Osteocyte (in vitro differentiated cells): ENCODE data around the gene ACSBG1. TPM values are rescaled to one million over a fixed set of nuclear protein-coding genes. Genes with fewer than 3 reads are reported as not detected.

ENCODE experiments used
- DNase-seq: peaks from one replicate; pipeline ENCODE4 v3.0.0; 2021; ENCODE audit warnings: mixed read lengths; ENCODE audit not compliant: unreplicated experiment; ENCODE audit errors: extremely low spot score
- H3K27ac Mint-ChIP-seq: one replicate; pipeline ENCODE4 v1.8.0; 2021; ENCODE audit warnings: mild to moderate bottlenecking, mixed read lengths; ENCODE audit not compliant: unreplicated experiment
- H3K27me3 Mint-ChIP-seq: one replicate; pipeline ENCODE4 v1.8.0; 2021; ENCODE audit warnings: mixed read lengths; ENCODE audit not compliant: unreplicated experiment
- H3K36me3 Mint-ChIP-seq: one replicate; pipeline ENCODE4 v1.8.0; 2021; ENCODE audit warnings: mixed read lengths; ENCODE audit not compliant: unreplicated experiment
- H3K4me1 Mint-ChIP-seq: one replicate; pipeline ENCODE4 v1.8.0; 2021; ENCODE audit warnings: mixed read lengths; ENCODE audit not compliant: unreplicated experiment
- H3K4me3 Mint-ChIP-seq: one replicate; pipeline ENCODE4 v1.8.0; 2021; ENCODE audit warnings: mild to moderate bottlenecking, moderate library complexity, mixed read lengths; ENCODE audit not compliant: unreplicated experiment
- H3K9me3 Mint-ChIP-seq: one replicate; pipeline ENCODE4 v1.8.0; 2021; ENCODE audit warnings: mixed read lengths; ENCODE audit not compliant: unreplicated experiment
- CTCF ChIP-seq: fragments of 200-600 bp; sonication (generic); IDR thresholded peaks from 2 replicates; pipeline ENCODE4 v1.5.0; 2021; ENCODE audit warnings: antibody characterized with exemption, mild to moderate bottlenecking, moderate library complexity
- total RNA-seq: library from RNA; stranded (reverse); gene quantifications from 2 replicates; pipeline ENCODE4 v1.2.1, GENCODE V29; 2021

ACSBG1 gene
- total RNA-seq, 1 donor from 2014 or later = not detected

- no peak for TF ChIP-seq CTCF
- Mint-ChIP-seq H3K36me3 (no peaks in the 10 kb centered on the region), H3K27ac (no peak overlapping the region), H3K27me3 (peaks cover 29% of the 10 kb centered on the region), H3K4me3 (no peak overlapping the region), H3K4me1 (peaks cover 4% of the 10 kb centered on the region), H3K9me3 (no peaks in the 10 kb centered on the region)
- no peak for DNase-seq
Observed at GRCh38 chr15:78232951-78233350, 1.4 kb downstream of the ACSBG1 start.

DNA sequence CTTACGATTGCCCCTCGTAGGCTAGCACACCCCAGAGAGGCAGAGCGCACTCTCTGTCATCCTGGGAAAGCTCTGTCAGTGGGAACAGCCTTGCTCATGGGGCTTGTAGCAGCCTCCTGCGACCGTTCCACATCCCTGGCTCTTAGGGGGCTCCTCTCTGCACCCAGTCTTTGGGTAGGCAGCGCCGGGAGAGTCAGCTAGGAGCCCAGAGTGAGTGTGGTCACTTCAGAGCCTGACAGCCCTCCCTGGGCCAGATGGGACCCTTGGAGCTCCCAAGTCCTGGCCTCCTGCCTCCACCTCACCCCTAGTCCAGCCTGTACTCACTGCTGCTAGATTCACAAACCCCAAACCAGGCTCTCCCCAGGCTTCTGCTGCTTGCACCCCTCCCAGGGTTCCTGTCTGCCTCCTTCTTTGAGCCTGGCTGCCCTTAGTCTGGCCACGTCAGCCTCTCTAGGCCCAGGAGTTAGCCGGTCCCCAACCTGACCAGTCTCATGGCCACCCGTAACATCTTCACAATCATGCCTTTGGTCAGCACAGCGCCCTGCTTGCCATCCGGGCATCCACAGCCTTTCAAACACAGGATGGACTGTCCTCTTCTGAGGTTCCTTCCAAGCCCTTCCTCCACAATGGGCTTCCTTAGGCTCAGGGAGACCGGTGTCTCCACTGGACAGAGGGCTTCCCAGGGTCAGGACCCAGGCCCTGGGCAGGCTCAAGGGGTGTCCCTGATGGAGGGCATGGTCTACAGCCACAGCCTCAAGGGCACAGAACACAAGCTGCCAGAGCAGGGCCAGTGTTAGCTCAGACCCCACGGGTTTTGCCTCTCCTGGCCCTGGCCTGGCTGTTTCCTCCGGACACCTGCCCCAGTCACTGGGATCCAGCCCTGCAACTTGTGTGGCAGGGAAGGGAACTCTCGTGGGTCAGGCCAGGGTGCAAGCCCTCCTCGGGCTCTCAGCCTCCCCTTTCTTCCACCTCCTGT, 4.6 kb downstream of the ACSBG1 start:
- no peak for TF ChIP-seq CTCF
- DNase-seq = no peak
- peaks cover 25% of the 10 kb centered on the region for H3K27me3 Mint-ChIP-seq
- H3K27ac Mint-ChIP-seq = no peak overlapping the region
- H3K4me1 Mint-ChIP-seq = peaks cover 2% of the 10 kb centered on the region
- H3K4me3 Mint-ChIP-seq = no peak overlapping the region
- no peaks in the 10 kb centered on the region for H3K9me3 Mint-ChIP-seq
- no peaks in the 10 kb centered on the region for H3K36me3 Mint-ChIP-seq

DNA sequence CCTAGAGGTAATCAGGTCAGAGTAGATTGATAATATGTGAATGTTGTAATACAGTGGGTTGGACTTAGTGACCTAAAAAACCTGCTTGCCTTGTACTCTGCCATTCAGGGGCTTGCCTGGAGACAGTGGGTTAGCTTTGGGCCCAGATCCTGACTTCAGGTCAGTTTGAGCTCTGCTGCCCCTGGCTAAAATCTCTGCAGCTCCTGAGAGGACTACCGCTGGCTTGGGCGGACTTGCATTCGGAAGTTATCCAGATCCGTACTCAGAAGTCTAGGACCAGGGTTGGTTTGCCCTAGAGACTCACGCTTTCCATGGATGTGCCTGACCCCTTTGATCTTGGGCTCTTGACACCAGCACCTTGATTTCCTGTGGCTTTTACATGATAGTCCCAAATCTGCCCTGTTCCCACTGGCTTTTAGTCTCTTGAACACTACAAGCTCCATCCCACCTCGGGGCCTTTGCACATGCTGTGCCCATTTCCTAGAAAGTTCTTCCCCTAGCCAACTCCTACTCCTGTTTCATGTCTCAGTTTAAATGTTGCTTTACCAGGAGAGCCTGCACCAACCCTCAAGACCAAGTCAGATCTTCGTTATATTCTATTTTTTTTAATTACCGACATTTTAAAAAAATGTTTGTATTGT, 5.9 kb downstream of the ACSBG1 start:
- H3K9me3 Mint-ChIP-seq = no peaks in the 10 kb centered on the region
- DNase-seq = no peak
- TF ChIP-seq CTCF = no peak
- H3K4me3 Mint-ChIP-seq = no peak overlapping the region
- peaks cover 18% of the 10 kb centered on the region for H3K27me3 Mint-ChIP-seq
- no peaks in the 10 kb centered on the region for H3K4me1 Mint-ChIP-seq
- no peak overlapping the region for H3K27ac Mint-ChIP-seq
- H3K36me3 Mint-ChIP-seq = no peaks in the 10 kb centered on the region

- DNase-seq = no peak
- Mint-ChIP-seq H3K9me3 (peaks cover 1% of the 10 kb centered on the region), H3K4me1 (peaks cover 4% of the 10 kb centered on the region), H3K27ac (no peak overlapping the region), H3K36me3 (no peaks in the 10 kb centered on the region), H3K27me3 (peaks cover 22% of the 10 kb centered on the region), H3K4me3 (no peak overlapping the region)
- TF ChIP-seq CTCF = no peak
Observed at GRCh38 chr15:78225783-78226541, 8.4 kb downstream of the ACSBG1 start.
